Activated T-helper 1 cell treated with Interleukin-2 at 50 U/mL for 16 hours (primary cell): Measurements from ENCODE around the gene KRCC1.

Experiments used
- DNase-seq: peaks from one replicate; pipeline ENCODE4 v3.0.0-alpha.2; 2020; ENCODE audit warnings: low read depth

The KRCC1 gene

DNA sequence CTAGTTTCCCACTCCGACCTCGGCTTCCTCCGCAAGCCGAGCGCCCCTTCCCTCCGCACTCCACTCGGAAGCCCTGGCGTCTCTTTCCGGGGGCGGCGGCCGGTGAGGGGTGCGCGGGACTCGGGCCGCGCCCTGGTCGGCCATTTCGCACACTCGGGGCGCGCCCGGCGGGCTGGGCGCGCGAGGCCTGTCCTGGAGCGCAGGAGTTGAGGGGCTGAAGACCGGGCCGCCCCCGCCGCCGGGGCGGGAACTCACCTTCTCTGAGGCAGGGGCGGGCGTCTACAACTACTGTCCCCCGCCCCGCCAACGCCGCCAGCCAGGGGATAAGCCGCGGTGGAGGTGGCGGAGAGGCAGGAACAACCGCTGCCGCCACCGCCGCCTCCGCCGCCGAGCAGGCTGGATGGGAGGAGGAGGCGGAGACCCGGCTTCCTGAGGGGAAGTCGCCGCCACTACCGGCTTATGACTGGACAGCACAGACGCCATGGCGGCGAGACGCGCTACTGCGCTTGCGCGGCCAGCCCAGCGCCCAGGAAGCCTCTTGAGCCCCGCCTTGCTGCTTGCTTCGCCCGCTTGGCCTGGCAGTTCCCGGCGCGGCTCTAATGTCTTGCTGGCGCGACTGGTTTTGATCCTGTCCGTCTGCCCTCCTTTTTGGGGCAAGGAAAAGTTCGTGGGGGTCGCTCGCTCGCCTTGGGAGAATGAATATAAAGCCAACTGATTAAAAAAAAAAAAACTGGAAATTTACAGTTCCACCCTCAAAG is at the start of gene KRCC1:
Gene KRCC1, minus strand, starts transcription at position 413 of the 758 bp plus-strand sequence. CDS start 27,220 bp downstream, outside the sequence.
- DNase-seq, result peak; percentile 94

DNA sequence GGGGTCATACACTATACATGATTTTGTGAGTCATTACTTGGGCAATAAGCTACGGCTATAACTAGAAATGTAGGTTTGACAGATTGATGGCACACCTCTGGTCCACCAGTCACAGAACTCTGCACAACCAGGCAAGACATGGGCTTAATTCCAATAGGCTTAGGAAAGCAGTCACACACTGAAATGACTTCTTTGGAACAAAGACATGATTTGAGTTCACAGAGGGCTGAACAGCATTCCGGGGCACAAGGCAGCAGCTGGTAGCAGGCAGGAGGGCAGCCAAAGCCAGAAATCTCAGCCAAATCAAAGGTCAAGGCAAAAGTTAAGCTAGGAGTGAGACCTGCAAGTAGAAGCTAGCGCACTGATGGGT is 44.9 kb upstream of the KRCC1 start:
- no peak for DNase-seq

DNA sequence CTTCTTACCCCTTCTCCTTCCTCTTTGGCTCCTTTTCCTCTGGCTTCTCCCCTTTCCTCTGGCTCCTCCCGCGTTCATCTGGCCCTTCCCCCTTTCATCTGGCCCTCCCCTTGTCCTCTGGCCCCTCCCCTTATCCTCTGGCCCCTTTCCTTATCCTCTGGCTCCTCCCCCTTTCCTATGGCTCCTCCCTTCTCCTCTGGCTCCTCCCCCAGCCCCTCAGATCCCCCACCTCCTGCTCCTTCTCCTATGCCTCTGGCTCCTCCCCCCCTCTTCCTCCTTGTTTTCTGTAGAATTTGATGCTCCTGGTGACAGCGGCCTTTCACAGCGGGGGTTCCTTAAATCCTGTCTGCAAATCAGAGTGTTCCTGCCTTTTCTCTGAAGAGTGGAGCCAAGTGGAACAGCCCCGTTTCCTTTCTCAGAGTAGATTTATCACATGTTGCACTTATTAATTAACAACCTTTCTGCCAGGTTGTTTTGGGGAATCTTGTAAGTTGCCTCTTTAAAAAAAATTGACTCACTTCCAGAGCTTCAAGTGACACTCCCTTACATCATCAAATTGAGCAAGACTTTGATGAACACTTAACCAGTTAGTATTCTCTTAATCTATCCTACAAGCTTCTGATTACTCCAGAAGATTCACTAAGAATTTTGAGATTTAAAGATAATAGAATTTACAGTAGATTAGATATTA is 44.4 kb upstream of the KRCC1 start:
- DNase-seq, result no peak

DNA sequence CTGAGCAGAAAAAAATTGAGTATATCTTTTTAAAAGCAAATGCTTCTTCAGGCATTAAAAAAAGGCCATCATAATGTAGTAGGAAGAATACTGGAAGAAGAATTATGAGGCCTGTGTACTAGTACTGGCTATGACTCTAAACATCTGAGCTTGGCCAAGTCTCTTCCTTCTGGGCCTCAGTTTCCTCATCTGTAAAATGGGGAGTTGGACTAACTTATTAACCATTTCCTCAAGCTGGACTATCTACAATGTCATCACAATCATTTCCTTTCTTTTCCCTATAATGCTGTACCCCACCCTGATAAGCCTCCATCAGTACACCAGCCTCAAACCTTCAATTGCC is 42.9 kb upstream of the KRCC1 start:
- DNase-seq, result no peak

DNA sequence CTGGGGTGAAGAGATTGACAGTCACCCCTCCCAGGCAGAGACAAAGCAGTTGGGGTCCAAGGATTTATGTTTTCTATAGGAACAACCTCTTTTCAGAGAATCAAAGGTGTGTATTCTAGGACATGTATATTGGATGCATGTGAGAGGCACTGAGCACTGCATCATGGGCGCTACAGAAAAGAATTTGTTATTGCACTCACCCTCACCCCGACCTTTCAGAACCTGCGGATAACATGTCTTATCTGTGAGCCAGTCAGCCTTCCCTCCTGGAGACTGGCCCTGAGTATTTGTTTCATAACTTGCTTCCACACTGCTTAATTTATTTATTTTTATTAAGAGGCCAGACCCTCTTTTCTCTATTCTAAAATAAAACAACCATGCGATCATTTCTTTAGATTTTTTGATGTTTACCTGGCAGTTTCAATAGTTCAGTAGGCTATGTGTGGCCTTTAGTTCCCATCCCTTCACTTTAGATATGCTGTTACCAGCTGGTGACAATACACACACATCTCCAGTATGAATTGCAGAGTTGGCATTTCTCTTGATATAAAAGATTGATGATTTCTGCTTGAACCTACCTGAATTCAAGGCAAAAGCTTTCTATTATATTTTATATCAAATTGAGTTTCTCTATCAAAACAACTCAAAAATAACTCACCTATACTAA is 42.4 kb upstream of the KRCC1 start:
- no peak for DNase-seq

DNA sequence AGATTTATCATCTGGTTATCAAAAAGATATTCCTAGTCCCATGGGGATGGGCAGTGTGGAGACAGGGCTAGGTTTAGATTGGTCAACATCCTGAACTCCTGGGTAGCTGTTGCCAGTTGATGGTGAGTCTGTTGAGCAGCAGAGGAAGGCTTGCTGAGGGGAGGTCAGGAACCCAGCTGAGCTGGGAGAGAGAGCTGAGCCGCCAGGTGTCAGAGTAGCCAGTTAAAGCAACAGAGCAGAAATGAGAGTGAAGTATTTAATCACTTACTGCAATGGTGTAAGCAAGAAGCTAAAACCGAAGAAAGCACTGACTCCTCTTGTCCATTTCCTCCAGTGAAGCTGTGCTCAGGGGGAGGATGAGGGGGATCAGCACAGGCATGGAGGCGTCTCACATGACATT is 41.6 kb upstream of the KRCC1 start:
- no peak for DNase-seq

DNA sequence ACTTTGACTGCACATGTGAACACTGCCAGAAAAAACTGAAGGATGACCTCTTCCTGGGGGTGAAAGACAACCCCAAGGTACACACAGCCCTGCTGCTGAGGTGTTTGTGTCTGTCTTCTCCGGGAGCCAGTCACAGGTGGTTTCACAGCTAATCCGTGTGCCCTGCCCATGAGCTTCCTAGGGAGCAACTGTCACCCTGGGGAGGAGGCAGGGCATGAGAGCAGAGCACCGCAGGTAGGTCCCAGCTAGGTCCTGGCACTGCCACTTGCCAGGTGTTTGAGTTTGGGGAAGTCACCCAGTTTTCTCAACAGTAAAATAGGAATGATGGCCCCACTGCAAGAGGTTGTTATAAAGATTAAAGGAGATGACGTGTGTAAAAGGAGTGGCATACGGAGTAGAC is 41.1 kb upstream of the KRCC1 start:
- DNase-seq, result no peak

DNA sequence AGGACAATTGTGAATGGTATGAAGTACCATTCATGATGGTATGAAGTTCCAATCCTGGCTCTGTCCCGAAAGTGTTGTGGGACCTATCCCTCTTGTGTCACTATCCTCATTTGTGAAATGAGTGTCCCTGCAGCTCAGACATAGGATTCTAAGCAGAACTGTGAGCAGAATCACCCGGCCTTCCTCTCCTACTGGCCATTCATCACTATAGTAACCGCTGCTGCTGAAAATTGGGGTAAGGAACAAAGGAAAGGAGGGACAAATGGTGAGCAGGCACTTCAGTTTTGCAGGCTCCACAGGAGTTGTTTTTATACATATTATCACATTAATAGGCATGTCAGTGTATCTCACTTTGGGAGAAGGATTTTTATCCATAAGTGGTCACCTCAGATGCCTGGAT is 39.4 kb upstream of the KRCC1 start:
- no peak for DNase-seq

DNA sequence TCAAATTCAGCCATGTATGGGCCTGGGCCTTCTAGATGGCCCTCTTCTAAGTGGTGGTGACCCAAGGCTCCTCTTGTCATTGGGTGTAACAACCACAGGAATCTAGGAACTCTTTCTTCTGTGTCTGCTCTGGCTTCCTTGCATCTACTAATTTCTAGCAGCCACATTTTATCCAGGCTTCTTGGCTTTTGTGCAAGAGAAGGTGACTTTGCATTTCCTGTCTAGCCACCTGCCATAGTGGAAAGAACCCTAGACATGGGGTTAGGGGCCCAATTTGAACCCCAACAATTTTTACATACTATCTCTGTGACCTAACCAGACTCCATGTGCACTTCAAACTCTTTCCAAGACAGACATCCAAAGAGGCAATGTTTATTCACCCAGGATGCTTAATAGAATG is 37.2 kb upstream of the KRCC1 start:
- DNase-seq, result no peak

DNA sequence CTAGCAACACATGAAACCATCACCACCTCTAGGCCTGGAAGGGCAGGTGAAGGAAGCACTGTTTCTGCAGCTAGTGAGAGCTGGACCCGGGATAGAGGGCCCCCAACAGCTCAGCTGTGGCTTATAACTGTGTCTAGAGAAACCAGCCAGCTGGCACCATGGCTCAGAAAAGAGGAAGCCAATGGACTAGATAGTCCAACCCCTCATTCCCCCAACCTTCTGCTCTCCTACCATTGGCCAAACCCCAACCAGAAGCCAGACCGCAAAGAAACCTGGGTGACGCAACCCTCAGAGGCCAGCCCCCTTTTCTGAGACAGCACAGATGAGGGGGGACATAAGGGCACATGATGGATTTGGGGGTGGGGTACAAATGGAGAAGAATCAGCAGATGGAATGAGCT is 36.4 kb upstream of the KRCC1 start:
- DNase-seq, result no peak

DNA sequence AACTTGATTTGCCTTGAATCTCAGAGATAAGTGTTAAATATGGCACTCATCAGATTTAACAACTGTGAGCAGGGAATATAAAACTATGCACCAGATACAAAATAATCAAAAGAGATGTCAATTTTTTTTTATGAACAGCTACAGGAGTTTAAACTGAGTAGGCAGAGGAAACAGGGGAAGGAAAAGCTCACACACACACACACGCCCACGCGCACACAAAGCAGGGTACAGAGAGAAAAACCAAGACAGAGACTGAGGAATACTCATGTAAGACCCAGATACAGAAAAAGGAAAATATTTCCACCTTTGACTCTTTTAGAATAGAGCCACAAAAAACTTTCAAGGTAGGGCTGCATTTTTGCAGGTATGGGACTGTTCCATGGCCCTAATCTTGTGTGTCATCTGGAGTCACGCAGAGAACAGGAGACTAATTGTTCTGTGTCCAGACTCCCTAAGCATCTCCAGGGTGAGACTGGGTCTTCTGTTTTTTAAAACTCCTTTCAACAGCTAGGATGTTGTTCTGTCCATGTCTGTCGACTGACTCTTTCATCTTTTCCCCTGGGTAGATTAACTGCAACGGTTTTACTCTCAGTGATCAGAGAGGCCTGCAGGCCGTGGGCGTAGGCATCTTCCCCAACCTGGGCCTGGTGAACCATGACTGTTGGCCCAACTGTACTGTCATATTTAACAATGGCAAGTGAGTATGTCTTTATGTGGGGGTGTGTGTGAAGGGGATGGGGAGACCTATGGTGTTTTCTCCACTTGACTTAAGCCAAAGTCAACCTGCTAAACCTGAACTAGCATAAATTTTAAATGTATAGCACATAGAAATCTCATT is 35.1 kb upstream of the KRCC1 start:
- DNase-seq, result no peak

DNA sequence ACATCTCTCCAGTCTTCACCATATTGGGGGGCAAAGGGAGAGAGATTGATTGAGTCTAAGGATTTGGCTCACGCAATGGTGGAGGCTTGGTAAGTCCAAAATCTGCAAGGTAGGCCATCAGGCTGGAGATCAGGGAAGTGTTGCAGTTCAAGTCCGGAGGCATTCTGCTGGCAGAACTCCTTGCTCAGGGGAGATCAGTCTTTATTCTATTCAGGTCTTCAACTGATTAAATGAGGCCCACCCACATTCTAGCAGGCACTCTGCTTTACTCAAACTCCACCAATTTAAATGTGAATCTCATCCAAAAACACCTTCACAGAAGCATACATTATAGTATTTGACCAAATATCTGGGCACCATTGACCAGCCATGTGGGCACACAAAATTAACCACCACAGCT is 33.4 kb upstream of the KRCC1 start:
- no peak for DNase-seq

DNA sequence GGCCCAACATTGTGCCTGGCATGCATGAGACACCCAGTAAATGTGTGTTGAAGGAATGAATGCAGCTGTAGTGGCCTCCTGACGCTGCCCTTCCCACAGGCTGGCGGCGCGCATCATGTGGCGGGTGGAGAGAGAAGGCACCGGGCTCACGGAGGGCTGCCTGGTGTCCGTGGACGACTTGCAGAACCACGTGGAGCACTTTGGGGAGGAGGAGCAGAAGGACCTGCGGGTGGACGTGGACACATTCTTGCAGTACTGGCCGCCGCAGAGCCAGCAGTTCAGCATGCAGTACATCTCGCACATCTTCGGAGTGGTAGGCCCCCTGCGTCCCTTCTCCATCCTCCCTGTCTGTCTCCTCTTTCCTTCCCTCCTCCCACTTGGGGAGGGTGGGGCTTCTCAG is 32.2 kb upstream of the KRCC1 start:
- no peak for DNase-seq

DNA sequence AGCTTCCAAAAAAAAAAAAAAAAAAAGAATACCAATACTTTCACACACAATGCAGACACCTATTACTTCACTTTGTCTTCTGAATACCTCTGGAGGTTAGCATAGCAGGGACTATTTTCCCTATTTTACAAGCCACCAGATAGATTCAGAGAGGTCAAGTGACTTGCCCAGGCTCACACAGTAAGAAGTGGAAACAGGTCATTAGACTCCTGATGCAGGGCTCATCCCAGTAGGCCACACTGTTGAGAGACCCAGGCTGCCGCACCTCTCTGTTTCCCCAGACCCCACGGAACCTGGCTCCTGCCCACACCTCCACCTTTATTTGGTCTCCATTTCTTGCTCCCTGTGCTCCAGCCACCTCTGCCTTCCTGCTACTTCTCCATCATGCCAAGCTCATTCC is 31.5 kb upstream of the KRCC1 start:
- DNase-seq, result no peak

DNA sequence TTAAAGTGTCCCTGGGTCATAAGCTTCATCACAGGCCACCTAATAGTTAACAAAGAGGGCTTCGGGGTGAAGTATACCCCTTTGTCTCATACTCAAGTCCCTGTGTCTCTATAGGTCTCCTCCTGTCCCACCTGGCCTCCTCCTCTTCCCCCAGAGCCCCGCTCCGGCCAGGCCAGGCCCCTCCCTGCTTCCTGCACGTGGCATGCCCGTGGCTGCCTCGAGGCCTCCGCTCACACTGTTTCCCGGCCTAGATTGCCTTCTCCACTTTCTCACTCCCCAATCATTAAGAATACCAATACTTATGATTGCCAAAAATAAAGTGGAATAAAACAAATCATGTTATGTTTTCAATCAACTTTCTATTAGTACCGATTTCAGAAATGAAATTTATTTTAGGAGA is 30.8 kb upstream of the KRCC1 start:
- DNase-seq, result no peak

DNA sequence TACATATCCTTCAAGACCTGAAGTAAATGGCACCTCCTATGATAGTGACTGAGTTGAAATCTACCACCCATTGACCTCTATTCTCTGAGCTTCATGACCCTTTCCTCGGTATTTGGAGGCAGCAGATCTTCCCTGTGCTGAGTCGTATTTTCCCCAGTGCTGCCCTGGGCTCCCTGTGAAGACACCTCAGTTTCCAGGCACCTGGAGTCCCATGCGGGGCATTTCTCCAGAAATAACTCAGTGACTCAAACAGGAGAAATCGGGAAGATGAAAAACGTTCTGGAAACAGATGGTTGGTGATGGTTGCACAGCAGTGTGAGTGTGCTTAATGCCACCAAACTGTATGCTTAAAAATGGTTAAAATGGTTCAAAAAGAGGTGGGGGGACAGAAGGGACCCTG is 30.0 kb upstream of the KRCC1 start:
- DNase-seq, result no peak

DNA sequence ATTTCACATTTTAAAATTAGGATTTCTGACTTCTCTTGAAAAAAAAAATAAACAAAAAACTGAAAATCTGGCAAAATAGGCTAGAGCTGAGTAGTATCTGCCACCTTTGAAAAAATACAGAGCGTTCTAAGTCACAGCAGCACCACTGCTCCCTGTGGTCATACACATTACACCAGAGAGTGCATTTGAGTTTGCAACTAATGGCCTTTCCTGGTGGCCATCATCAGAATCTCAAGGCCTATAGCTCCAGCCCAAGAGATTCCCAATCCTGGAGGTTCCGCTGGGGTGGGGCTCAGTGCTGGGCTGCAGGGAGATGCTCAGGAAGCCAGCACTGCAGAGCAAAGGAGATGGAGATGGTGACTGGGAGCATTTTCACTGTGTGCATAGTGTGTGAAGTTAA is 29.5 kb upstream of the KRCC1 start:
- no peak for DNase-seq

DNA sequence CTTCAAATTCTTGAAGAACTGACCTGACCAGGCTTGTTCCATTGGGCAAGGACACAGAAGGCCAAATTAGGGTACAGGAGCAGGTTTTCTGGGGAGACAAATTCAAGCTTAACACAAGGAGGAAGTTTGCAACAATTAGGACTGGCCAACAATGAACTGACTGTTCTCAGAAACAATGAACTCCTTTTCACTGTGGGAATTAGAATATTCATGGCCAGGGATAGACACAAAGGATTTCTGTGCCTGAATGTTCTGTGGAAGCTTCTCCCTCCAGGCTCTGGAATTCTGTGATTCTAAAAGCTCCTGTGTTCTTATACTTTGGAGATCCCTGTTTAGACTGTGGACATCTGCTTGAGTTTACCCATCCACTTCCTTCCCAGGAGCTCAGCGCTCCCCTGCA is 27.2 kb upstream of the KRCC1 start:
- DNase-seq, result no peak

DNA sequence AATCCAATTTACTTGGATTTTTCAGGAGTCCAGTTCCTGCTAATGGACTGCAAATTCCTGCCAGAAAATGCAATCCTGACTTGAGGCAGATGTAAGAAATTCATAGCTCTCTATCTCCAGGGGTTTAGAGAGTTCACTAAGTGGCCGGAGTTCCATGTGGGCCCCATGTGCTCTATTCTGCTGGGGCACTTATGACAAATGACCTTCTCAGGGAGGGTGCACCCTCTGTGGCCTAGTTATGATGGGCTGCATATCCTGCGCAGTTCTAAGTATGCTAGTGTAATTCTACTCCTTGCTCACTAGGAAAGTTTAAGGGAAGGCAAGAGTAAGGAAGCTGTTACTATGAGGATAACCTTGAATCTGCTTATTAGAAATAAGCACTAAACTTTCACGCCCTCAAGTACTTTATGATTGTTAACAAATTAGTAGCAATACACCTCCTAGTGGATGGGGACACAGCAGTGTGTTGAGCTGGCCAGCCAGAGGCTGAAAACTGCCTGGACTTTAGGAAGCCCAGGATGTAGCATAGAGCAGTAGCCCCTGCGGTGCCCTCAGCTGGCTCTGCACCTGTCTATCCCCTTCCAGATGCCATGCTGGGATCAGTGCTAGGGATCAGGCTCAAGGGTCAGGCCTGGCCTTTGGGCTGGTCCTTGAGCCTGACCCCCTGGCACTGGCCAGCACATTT is 26.5 kb upstream of the KRCC1 start:
- no peak for DNase-seq

DNA sequence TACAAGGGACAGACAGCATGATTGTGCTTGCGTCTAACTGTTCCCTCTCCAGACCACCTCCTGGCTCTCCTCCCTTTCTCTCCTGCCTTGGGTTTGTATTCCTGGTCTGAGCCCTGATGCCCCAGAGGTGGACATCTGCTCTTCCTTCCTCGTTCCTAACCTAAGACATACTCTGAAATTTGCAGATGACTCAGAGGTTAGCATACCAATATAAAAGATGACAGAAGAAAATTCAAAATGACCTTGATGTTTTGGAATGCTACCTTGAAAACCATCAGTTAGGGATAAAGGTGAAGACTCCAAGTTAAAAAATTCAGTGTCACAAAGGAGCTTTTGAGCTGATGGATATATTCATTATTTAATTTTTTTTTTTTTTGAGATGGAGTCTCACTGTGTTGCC is 25.0 kb upstream of the KRCC1 start:
- DNase-seq, result no peak

DNA sequence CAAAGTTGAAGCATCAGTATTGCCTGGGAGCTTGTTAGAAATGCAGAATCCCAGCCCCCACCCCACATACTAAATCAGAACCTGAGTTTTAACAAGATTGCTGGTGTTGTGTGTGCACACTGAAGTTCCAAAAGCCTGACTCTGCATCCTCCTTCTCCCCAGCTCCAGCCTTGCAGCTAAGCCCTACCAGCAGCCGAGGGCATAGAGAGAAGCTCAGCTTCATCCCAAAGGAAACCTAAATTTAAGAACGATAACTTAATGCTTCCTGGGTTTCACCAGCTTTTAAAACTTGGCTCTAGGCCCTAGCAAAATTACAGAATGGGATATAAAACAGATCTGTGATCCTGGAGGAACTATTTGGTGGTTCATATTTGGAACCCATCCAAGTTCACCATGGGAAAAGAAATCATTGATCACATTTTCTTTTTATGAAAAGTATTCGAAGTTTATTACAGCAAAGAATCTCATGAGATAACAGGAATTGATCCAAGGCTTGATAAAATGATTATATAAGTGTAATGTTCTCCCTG is 23.1 kb upstream of the KRCC1 start:
- DNase-seq, result no peak

DNA sequence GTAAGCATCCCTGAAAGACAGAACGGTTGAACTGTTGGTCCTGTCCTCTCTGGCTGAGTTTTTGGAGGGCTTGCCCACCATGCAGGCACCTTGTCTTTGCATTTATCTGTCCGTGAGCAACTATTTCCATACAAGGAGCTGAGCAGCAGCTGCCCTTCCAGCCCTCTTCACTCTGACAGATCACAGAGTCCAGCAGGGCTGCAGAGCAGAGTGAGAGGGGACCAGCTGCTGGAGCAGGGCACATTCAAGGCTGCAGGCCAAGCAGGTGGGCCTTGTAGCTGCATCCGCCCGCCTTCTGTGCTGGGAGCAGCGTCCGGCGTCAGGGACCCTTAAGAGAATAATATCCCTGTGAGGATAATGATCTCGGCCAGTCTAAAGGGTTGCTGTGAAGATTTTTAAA is 21.5 kb upstream of the KRCC1 start:
- DNase-seq, result no peak
